Stimulated activated CD8-positive, alpha-beta memory T cell treated with anti-CD3 and anti-CD28 coated beads, Interleukin-4, amount 100 ng/mL, for 1 hour (primary cell): Measurements from ENCODE around the gene OR13C5.

Experiments used
- DNase-seq, 2 donors: peaks; one replicate each; pipeline ENCODE4 v3.0.0-alpha.2; 2020; ENCODE audit warnings: low read depth in 2 of 2, low spot score in 1 of 2

OR13C5 gene

DNA sequence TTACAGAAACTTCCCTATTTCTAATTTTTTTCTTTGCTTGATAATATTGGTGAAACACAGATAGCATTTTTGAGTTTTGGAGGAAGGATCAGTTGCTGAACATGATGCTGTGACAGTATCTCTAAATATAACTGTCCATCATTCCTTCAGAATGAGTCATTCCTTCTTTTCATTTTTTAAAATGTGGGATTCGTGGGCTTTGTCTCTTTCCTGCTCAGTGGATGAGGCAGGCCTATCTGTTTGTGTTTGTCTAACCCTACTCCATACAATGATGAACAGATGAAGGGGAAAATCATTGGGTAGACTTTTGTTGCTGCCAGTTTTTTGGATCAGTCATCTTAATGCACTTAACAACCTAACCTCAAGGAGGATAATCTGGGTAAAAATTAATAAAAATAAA is 46.0 kb downstream of the OR13C5 start:
- DNase-seq, result no peak
